Ovary (tissue), 3 donors: ENCODE results near the gene RACK1.

Experiments
- EP300 ChIP-seq: sonication (generic); formaldehyde crosslinking; IDR thresholded peaks from one replicate; pipeline ENCODE4 v1.6.1; 2017; ENCODE audit warnings: antibody characterized with exemption
- POLR2A ChIP-seq: fragments of 450-650 bp; IDR thresholded peaks from one replicate; pipeline ENCODE4 v1.6.1; 2017; ENCODE audit warnings: antibody characterized with exemption, mild to moderate bottlenecking, moderate library complexity
- TF ChIP-seq, protein P1 (sequence below), 3 donors: fragments of 450-650 bp in 2 of 3; fragments of 200-600 bp in 1 of 3; IDR thresholded peaks; one replicate each; pipeline versions ENCODE4 v1.5.1 to v1.8.0; 2016 to 2022; ENCODE audit warnings: antibody characterized with exemption in 3 of 3, mild to moderate bottlenecking in 1 of 3
- donor health status: DM: no; HTN: no; CAD: no.

DNA sequence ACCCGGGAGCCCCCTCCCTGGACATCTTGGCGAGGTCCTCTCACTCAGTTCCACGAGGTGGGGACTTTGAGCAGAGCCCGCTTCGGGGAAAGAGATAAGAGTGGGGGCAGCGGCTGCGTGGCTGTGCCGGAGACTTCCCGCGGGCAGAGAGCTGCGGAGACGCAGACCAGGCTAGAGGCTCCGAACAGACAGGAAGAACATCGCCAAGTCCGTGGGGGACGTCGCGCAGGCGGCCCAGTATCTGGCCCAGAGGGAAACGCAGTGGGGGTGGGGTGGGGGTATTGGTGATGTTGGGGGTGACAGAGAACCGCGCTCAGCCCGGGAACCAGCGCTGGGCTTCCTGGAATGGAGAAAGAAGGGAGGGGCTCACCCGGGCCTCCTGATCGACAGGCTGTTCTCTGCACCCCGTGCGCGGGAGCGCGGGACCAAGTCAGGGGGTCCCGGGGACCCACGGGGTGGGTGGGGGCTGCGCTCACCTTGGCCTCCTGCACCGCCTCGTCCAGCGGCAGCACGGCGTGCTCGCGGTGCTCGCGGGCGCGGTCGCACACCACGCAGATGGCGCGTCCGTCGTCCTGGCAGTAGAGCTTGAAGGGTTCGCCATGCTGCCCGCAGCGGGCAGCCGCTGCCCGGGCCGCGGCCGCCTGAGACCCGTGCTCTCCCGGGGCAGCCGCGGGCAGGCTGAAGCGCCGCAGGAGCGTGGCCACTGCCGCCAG lies 39.4 kb downstream of the RACK1 start:
- TF ChIP-seq, protein P1, sequence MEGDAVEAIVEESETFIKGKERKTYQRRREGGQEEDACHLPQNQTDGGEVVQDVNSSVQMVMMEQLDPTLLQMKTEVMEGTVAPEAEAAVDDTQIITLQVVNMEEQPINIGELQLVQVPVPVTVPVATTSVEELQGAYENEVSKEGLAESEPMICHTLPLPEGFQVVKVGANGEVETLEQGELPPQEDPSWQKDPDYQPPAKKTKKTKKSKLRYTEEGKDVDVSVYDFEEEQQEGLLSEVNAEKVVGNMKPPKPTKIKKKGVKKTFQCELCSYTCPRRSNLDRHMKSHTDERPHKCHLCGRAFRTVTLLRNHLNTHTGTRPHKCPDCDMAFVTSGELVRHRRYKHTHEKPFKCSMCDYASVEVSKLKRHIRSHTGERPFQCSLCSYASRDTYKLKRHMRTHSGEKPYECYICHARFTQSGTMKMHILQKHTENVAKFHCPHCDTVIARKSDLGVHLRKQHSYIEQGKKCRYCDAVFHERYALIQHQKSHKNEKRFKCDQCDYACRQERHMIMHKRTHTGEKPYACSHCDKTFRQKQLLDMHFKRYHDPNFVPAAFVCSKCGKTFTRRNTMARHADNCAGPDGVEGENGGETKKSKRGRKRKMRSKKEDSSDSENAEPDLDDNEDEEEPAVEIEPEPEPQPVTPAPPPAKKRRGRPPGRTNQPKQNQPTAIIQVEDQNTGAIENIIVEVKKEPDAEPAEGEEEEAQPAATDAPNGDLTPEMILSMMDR (IDR thresholded peaks at IDR 0.05): no peak
- TF ChIP-seq POLR2A (no peak), EP300 (no peak)
